ENCODE data around the gene PML.

The PML gene, protein sequence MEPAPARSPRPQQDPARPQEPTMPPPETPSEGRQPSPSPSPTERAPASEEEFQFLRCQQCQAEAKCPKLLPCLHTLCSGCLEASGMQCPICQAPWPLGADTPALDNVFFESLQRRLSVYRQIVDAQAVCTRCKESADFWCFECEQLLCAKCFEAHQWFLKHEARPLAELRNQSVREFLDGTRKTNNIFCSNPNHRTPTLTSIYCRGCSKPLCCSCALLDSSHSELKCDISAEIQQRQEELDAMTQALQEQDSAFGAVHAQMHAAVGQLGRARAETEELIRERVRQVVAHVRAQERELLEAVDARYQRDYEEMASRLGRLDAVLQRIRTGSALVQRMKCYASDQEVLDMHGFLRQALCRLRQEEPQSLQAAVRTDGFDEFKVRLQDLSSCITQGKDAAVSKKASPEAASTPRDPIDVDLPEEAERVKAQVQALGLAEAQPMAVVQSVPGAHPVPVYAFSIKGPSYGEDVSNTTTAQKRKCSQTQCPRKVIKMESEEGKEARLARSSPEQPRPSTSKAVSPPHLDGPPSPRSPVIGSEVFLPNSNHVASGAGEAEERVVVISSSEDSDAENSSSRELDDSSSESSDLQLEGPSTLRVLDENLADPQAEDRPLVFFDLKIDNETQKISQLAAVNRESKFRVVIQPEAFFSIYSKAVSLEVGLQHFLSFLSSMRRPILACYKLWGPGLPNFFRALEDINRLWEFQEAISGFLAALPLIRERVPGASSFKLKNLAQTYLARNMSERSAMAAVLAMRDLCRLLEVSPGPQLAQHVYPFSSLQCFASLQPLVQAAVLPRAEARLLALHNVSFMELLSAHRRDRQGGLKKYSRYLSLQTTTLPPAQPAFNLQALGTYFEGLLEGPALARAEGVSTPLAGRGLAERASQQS

DNA sequence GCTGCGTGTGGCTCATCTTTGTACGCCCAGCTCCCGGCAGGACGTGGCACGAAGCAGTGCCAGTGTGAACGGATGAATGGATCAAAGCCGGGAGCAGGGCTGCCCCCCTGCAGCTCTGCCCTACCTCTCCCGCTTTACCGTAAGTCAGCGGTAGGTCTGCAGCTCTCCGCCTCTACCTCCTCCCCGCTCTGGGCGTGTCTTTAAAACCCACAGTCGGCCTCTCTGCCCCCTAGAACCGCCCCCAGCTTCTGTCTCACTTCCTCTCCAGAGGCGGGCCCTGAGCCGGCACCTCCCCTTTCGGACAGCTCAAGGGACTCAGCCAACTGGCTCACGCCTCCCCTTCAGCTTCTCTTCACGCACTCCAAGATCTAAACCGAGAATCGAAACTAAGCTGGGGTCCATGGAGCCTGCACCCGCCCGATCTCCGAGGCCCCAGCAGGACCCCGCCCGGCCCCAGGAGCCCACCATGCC is at the start of gene PML:
PML (plus strand) TSS at position 304 of the 471 bp plus-strand sequence; CDS start at position 401, 97 bp downstream.
- peak; percentile 94 to 99 for DNase-seq

DNA sequence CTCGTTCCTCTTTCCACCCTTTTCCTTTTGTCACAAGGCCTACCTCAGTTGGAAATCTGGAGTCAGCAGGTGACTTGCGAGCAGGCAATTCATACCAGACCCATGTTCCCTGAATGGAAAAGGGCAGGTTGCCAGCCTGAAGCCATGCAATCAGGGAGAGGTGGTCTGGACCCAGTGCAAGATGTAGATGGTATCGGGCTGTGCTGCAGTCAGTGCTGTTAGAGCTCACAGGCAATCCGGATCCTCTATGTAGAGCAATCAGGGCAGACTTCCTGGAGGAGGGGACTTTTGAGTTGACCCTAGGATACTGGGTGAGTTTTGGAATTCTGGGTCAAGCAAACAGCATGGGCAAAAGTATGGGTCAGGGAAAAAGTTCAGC is 49.4 kb upstream of the PML start:
- no peak for DNase-seq

DNA sequence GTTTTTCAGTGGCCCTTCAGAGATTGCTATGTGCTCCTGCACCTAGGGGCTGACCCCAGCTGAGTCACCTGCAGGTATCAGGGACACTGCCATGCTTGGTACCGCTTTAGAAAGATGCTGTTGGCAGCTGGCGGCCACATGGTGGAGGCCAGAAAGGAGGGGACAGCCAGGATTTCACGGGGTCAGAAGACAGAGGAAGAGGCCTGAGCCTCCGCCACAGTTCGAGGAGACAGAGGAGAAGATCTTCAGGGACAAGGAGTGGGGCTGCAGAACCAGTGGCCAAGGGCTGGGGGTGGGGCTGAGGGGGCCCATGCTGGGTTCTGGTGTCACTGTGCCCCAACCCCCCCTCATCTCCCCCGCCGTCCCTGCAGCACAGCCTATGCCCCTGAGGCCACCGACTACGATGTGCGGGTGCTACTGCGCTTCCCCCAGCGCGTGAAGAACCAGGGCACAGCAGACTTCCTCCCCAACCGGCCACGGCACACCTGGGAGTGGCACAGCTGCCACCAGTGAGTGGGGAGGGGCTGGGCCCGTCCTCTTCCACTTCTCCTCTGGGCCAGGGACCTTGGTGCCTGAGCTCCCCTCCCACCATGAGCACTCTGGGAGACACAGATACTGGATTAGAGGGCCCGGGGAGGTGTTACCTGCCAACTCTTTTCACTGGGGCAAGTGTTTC is 48.3 kb upstream of the PML start:
- no peak for DNase-seq

DNA sequence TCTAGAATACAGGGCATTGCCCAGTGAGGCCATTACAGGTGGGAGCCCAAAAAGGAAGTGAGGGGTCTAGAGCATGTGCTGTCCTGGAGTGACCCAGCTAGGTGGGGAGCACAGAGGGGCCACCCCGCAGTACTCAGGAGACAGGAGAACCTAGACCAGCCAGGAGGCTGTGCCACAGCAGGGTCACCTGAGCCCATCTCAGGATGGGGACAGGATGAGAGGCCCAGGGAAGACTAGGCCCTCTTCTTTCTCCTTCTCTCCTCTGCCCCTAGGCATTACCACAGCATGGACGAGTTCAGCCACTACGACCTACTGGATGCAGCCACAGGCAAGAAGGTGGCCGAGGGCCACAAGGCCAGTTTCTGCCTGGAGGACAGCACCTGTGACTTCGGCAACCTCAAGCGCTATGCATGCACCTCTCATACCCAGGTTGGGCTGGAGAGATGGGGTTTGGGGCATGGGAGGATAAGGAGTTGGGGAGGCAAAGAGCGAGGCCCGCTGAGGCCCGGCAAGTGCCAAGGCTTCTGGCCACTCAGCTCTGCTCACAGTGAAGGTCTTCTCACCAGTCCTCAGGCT is 47.6 kb upstream of the PML start:
- no peak for DNase-seq

DNA sequence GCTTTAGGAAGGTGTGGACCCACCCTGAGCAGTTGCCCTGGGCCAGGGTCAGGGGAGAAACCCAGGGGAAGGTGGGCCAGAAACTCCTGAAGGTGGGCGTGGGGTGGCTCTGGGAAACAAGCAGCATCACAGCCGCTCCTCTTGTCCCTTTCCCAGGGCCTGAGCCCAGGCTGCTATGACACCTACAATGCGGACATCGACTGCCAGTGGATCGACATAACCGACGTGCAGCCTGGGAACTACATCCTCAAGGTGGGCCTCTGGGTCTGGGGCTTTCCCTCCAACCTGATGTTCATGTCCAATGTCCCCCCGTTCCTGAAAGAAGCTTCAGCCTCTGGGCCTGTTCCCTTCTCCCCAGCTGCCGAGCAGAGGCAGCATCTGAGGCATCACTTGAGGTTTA is 46.9 kb upstream of the PML start:
- no peak for DNase-seq

DNA sequence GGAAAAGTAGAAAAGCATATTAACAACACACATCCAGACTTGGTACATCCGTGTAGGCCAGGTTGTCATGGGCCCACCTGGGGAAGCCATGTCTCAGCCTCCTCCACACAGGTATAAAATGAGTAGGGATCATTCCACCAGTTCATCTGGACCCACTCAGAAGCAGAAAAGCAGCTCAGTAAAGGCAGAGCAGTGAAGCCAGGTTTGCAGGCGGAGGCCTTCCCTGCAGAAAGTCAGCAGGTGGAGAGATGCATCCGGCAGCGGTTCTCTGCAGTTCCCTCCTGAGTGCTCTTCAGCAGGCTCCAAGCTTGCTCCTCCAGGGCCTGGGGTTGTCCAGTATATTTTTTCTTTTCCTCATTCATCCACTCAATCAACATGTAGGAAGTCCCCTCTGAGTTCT is 46.1 kb upstream of the PML start:
- no peak for DNase-seq

DNA sequence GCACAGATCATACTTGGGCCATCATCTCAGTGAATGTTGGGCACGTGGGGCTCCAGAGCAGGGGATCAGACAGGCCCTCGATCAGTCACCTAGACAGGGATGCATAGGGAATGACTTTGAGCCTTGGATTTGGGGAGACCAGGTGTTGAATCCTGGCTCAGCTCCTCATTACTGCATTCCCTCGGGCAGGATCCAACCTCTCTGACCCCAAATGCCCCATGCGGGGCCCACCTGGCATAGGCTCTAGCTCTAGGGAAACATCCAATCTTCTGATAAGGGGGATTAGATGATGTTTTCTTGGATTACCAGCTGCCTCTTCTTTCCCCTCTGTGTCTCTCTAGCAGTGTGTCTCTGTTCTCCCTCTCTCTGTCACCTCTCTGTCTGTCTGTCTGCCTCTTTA is 45.5 kb upstream of the PML start:
- no peak for DNase-seq

DNA sequence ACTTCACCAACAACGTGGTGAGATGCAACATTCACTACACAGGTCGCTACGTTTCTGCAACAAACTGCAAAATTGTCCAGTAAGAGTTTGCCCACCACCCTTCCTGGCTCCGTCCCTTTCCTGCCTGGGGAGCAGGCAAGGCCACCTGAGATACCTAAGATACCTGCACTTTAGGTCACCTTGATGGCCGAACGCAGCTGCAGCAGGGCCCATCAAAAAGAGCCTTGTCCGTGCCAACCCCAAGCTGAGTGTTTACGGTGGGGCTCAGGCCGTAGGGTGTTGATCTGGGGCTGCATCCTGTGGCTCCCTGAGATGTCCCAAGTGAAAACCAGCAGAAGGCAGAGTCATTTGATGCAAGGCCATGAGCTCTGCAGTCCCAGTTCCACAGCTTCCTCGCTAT is 45.0 kb upstream of the PML start:
- DNase-seq = no peak

DNA sequence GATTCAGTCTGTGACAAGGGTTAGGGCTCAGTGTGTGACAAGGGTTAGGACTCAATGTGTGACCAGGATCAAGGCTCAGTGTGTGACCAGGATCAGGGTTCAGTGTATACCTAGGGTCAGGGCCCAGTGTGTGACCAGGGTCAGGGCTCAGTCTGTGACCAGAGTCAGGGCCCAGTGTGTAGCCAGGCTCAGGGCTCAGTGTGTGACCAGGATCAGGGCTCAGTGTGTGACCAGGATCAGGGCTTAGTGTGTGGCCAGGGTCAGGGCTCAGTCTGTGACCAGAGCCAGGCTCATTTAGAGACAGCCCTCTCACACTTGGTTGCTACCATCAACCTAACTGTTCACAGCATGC is 44.1 kb upstream of the PML start:
- DNase-seq = no peak

DNA sequence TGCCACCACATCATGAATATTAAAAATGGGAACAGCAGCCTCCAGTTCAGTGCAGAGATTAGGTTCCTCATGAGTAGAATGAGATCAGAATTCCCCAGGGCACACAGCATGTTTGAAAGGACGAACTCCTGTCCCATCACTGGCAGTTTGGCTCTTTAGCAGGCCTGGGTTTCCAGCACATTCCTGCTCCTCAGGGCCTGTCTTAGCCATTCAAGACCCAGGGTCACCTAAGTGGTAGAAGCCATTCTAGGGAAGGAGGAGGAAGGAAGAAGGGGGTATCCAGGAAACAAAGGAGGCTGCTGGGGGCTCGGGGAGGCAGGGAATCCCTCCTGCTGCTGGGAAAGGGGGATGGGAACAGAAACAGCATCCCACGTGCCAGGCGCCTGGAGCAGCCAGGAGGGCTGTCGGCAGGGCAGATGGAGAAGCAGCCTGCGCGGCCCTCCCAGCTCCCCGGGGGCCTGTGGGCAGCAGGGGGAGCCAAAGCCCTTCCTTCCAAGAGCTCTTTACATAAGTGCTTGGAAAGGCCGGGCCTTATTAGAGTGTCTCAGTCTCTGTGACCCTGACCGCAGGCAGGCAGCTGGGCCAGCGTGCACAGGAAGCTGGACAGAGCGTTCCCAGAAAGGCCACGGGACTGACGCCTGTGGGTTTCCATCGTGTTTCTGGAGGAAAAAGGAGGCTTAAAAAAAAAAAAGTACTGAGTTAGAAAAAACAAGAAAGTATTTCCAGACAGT is 43.5 kb upstream of the PML start:
- peak; percentile 90 to 93 for DNase-seq

DNA sequence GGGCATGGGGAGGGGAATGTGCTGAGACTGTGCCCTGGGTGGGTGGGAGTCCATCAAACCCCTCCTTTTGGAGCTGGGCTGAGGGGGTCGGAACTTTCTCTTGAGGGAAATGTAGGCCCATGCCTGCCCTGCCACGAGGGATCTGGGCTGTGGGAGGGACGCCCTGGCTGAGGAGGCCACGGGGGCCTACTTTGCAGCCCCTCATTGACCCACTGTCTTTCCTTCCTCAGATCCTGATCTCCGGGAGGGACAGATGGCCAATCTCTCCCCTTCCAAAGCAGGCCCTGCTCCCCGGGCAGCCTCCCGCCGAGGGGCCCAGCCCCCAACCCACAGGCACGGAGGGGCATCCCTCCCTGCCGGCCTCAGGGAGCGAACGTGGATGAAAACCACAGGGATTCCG is 42.9 kb upstream of the PML start:
- DNase-seq = no peak

DNA sequence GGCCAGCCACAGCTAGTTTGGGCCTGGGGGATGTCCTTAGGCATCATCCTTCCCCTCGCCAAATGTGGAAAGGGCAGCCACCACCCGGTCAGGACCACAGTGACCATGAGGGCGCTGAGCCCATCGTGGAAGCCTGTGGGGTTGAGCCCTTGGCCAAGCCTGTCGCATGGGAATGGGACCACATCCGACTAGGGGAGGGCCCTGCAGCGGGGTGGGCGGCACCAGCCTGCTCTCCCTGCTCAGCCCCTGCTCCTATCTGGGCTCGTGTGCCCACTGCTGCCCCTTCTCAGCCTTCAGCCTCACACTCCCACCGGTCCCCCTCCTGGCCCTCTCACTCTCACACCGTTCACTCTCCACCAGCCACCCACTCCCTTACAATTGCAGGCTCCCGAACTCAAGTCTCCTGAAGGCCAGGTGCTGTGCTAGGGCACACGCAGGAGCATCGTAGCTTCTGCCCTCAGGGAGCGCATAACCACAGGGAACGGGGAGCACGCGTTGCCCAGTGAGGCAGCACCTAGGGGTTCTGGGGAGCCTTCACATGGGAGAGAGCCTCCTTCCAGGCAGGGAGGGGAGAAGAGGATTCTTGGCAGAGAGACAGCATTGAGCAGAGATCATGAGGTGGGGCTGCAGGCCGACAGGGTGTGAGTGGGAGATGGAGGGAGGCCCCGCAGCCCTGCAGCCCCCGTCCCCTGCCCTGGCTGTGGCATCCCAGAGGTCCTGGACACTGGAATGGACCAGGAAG is 42.2 kb upstream of the PML start:
- DNase-seq = no peak

DNA sequence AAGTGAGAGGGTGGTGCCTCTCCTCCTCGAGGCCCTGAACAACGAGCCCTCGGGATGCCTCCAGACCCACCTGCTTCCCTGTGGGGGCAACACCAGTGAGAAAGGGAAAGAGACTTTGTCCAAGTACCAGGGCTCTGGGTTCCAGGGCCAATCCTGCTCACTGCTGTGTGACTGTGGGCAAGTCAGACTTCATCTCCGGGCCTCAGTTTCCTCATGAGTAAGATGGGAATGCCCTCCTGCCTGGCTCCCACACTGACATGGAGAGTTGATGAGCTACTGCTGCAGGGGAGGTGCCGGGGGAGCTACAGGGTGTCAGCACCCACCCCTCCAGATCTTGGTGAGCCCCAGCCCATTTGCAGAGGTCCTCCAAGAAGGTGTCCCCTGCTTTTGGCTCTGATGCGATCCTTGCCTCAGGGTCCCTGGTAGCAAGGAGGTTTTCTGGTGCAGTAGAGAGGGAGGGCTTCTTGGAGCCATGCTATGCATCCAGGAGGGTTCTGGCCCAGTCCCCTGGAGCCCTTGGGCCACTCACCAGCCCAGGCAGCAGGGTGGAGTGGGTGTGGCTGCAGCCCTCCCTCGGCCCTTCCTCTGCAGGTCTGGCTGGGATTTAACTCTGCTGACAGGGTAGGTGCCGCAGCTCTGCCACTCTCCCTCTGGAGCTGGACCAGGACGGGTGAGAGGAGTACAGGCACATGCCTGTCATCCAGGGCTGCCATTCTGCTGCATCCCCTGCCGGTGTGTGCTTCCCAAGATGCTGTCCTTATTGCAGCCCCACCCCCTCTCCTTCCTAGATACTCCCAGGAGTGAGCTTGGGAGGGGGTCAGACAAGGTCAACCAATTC is 41.4 kb upstream of the PML start:
- no peak for DNase-seq

DNA sequence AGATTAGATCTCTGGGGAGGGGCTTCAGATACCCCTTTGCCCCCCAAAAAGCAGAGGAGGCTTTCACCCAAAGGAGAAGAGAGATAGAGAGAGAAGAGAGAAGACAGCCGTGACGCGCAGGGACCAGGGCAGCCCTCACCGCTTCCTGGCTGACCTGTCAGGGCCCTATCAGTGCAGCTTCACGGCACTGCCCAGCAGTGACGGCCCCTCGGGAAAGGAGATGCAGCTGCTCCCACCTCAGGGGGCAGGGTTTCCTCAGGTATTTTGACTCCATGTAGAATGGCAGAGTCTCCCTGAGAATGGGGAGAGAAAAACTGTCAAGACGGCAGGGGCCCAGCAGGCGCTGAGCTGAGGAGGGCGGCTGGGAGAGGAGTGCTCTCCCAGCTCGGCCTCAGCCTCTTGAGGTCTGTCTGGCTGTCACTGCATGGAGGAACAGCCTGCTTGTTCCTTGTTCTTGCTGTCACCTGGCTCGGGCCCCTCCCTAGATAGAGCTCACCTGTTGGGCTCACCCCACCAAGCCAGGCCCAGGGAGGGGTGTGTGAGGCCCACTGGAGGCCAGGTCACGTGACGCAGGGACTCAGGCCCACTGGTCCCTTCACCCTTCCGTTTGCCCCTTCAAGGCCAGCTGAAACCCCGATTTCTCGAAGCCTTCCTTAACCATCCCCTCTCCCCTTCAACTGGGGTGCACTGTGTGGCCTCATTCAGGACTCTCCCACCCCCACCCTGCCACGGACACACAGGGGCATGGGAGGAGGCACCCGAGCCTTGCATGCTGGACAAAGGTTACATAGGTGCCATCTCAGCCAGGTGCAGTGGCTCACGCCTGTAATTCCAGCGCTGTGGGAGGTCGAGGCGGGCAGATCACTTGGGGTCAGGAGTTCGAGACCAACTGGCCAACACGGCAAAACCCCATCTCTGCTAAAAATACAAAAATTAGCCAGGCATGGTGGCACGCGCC is 40.0 kb upstream of the PML start:
- DNase-seq = no peak

DNA sequence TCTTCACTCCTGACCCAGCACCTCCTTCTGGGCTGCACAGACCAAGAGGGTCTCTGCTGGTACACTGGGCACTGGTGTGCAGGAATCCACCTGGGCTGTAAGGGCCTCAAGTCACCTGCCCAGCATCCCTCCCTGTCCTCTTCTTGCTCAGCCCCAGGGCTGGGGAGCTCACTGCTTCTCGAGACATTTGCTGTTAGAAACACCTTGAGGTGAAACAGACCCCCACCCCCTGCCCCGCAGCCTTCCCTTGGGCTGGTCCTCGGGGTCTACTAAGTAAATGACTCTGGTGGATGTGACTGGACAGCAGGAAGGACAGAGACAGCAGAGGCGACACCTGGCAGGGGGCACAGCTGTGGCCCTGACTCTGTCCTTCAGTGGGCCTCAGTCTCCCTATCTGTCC is 39.2 kb upstream of the PML start:
- DNase-seq = no peak

DNA sequence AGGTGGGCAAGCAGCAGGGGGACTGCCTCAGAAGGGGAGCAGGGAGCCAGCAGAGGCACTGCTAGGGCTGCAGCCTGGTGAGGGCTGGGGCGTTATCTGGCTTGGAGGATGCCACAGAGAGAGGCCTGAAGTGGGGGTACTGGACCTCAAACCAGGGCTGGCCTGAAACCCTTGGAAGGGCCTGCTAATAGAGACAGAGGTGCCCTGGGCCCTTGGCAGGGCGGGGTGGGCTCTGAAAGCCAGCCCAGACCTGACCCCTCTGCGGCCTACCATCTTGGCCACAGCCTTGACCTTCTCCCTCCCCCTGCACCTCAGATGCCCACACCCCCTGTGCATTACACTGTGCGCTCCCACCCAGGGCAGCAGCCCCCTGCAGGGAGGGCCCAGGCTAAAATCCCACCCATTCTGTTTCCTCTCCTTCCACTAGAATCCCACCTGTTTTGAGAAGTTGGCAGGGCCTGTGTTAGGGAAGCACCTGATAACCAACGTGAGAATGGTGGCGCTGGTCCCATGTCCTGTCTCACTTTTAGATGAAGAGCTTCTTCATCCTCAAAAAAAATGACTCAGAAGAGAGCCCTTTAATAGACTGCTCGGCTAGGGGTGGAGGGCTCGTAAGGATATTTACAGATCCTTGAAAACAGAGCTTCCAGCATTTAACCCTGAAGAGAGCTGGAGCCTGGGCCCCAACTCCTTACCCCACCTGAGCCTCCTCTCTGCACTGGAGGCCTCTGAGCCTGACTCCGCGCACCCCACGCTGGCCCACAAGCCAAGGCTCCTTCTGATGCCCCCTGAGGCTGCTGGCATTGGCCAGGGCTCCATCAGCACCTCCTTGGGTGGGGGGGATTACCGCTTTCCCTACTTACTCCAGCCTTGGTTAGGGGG is 38.4 kb upstream of the PML start:
- DNase-seq = no peak

DNA sequence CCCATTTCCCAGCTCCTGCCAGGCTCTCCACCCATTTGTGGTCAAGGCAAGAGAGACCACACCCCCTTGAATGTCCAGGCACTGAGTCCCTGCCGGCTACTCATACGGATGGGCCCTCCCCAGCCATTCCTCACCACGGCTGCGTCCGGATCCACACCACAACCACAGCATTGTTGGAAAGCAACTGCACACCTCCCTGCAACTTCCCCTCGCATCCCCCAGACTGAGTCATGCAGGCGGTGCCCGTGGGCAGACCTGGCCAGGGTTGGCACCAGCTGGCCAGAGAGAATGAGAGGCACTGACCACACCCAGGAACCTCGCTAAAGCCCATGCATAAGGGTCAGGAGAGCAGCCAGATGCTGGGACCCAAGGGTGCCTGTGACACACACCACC is 37.8 kb upstream of the PML start:
- DNase-seq = peak; percentile 99 to 100

DNA sequence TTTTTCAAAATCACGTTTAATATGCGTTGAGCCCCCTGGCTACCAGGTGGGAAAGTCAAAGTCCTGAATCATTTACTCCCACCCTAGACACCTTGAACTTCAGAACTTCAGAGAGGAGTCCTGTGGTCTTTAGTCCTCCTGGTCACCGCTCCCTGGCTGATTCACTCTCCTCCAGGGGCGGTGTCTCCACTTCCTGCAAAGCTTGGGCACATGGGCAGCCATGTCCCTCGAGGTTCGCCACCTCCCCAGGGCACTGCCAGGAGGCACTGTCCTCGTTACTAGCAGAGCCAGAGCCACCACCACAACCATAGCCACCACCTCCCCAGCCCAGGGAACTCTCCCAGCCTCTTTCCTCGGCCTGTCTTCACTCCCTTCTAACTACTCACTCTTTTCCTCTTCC is 37.2 kb upstream of the PML start:
- DNase-seq = peak; percentile 49 to 76

DNA sequence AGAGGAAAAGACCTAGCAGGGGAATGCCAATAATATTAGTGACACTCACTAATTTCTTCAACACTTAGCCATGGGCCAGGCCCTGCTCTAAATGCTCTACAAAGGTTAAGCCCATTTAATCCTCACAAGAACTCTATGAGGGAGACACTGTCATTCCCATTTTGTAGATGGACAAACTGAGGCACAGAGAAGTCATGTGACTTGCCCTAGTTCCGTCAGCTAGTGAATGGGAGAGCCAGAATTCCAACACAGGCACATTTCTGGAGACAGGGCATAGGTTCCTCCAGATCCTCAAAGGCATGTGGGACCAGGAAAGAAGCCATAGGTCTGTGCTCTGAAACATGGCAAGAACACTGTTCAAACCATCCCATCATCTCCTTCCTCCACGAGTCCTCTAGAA is 36.7 kb upstream of the PML start:
- DNase-seq = no peak

Data from SW 1271 (cell line).